Measurements from ENCODE around the gene CLPTM1. TPM values are rescaled to one million over a fixed set of nuclear protein-coding genes. Genes with fewer than 3 reads are reported as not detected.
"Not testable (repeated sequence)": the region's sequence is repeated elsewhere in the genome, so short reads cannot be mapped to it uniquely, and the experiment has no call there.

Gene CLPTM1
- total and polyA plus RNA-seq, 10 donors, result 44.9 to 97.6 (median 78.7) TPM

GRCh38 chr19:44925114-44925891 is 29.9 kb upstream of the CLPTM1 start:
- Histone ChIP-seq H3K36me3 (no peaks in the 10 kb centered on the region), H3K27me3 (replicated peaks in 1 of 7) (peaks cover 0 to 13% (median 0%) of the 10 kb centered on the region in 7 donors), H3K4me1 (peaks cover 9 to 43% (median 38%) of the 10 kb centered on the region in 6 donors), H3K4me3 (peak overlapping the region in 1 of 8 donors; percentile 11), H3K27ac (peak overlapping the region in 6 of 8 donors; percentile 13 to 71 (median 42)), H3K9me3 (no peaks in the 10 kb centered on the region)
- 16 to 29% (median 23%) methylated on average over 7 to 8 of the region's 8 CpGs for WGBS, 5 donors
- TF ChIP-seq, protein P1, sequence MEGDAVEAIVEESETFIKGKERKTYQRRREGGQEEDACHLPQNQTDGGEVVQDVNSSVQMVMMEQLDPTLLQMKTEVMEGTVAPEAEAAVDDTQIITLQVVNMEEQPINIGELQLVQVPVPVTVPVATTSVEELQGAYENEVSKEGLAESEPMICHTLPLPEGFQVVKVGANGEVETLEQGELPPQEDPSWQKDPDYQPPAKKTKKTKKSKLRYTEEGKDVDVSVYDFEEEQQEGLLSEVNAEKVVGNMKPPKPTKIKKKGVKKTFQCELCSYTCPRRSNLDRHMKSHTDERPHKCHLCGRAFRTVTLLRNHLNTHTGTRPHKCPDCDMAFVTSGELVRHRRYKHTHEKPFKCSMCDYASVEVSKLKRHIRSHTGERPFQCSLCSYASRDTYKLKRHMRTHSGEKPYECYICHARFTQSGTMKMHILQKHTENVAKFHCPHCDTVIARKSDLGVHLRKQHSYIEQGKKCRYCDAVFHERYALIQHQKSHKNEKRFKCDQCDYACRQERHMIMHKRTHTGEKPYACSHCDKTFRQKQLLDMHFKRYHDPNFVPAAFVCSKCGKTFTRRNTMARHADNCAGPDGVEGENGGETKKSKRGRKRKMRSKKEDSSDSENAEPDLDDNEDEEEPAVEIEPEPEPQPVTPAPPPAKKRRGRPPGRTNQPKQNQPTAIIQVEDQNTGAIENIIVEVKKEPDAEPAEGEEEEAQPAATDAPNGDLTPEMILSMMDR (IDR thresholded peaks at IDR 0.05 in 8 of 11, conservative IDR thresholded peaks at IDR 0.05 in 3 of 11), result no peak
- TF ChIP-seq POLR2A (IDR thresholded peaks at IDR 0.05) (no peak), POLR2AphosphoS5 (IDR thresholded peaks at IDR 0.05) (peak; percentile 70 to 81 (median 76))
- intact Hi-C loops (cut with DNase I; ENCODE audit: low total_unique reads), result no loop called here
- peak; percentile 85 for DNase-seq

- H3K9me3 ChIP-seq; intact Hi-C loops (cut with DNase I; ENCODE audit: low total_unique reads); H3K36me3 ChIP-seq; DNase-seq: not testable (repeated sequence)
- peak overlapping the region in 4 of 8 donors; percentile 3 to 46 (median 10) for H3K4me3 ChIP-seq
- H3K27ac ChIP-seq, result peak overlapping the region in 4 of 8 donors; percentile 15 to 71 (median 49)
- H3K4me1 ChIP-seq, result peaks cover 9 to 43% (median 36%) of the 10 kb centered on the region in 6 donors
- 36 to 57% (median 46%) methylated on average over 15 to 19 of the region's 19 CpGs for WGBS, 5 donors
- peaks cover 0 to 13% (median 0%) of the 10 kb centered on the region in 7 donors for H3K27me3 ChIP-seq (replicated peaks in 1 of 7)
These were observed 28.7 kb upstream of the CLPTM1 start for GRCh38 chr19:44926245-44927077.

GRCh38 chr19:44927746-44928145 is 27.4 kb upstream of the CLPTM1 start:
- Histone ChIP-seq H3K9me3 (no peaks in the 10 kb centered on the region), H3K4me1 (peaks cover 9 to 43% (median 36%) of the 10 kb centered on the region in 6 donors), H3K4me3 (no peak overlapping the region), H3K36me3 (no peaks in the 10 kb centered on the region), H3K27me3 (replicated peaks in 1 of 7) (peaks cover 0 to 13% (median 0%) of the 10 kb centered on the region in 7 donors), H3K27ac (peak overlapping the region in 4 of 8 donors; percentile 8 to 71 (median 40))
- intact Hi-C loops (cut with DNase I; ENCODE audit: low total_unique reads), result no loop called here
- DNase-seq, result no peak
- TF ChIP-seq, protein P1 (IDR thresholded peaks at IDR 0.05 in 8 of 11, conservative IDR thresholded peaks at IDR 0.05 in 3 of 11), result no peak
- TF ChIP-seq POLR2AphosphoS5 (IDR thresholded peaks at IDR 0.05) (no peak), POLR2A (IDR thresholded peaks at IDR 0.05) (no peak)
- 34 to 48% (median 40%) methylated on average over 5 of the region's 5 CpGs for WGBS, 5 donors

- H3K4me1 ChIP-seq, result peaks cover 6 to 29% (median 25%) of the 10 kb centered on the region in 6 donors
- intact Hi-C loops (cut with DNase I; ENCODE audit: low total_unique reads), result no loop called here
- no peak for TF ChIP-seq POLR2AphosphoS5 (IDR thresholded peaks at IDR 0.05)
- no peak for TF ChIP-seq POLR2A (IDR thresholded peaks at IDR 0.05)
- TF ChIP-seq, protein P1 (IDR thresholded peaks at IDR 0.05 in 8 of 11, conservative IDR thresholded peaks at IDR 0.05 in 3 of 11), result no peak
- no peak overlapping the region for H3K27ac ChIP-seq
- peaks cover 0 to 13% (median 0%) of the 10 kb centered on the region in 7 donors for H3K27me3 ChIP-seq (replicated peaks in 1 of 7)
- no peaks in the 10 kb centered on the region for H3K9me3 ChIP-seq
- H3K4me3 ChIP-seq, result no peak overlapping the region
- no peak for DNase-seq
- 86 to 94% (median 92%) methylated on average over 7 of the region's 7 CpGs for WGBS, 5 donors
- no peaks in the 10 kb centered on the region for H3K36me3 ChIP-seq
These were observed 25.1 kb upstream of the CLPTM1 start for GRCh38 chr19:44930088-44930487.

Measured in spleen (tissue), 11 donors.